ENCODE data around the gene MYLK4.

The MYLK4 gene

GRCh38 chr6:2695454-2696095 lies 55.1 kb downstream of the MYLK4 start:
- DNase-seq (ENCODE audit: low spot score): no peak

GRCh38 chr6:2693231-2693630 lies 57.5 kb downstream of the MYLK4 start:
- DNase-seq (ENCODE audit: low spot score): no peak

GRCh38 chr6:2688401-2689064 lies 62.2 kb downstream of the MYLK4 start:
- no peak for DNase-seq (ENCODE audit: low spot score)

GRCh38 chr6:2687456-2687855 lies 63.3 kb downstream of the MYLK4 start:
- no peak for DNase-seq (ENCODE audit: low spot score)

GRCh38 chr6:2686515-2686914 lies 64.2 kb downstream of the MYLK4 start:
- DNase-seq (ENCODE audit: low spot score): no peak

GRCh38 chr6:2684766-2685754 lies 65.7 kb downstream of the MYLK4 start:
- DNase-seq (ENCODE audit: low spot score): no peak

GRCh38 chr6:2684103-2684749 lies 66.5 kb downstream of the MYLK4 start:
- no peak for DNase-seq (ENCODE audit: low spot score)

- no peak for DNase-seq (ENCODE audit: low spot score)
Measured at GRCh38 chr6:2680264-2680922, 70.3 kb downstream of the MYLK4 start.

- DNase-seq (ENCODE audit: low spot score): no peak
Measured at GRCh38 chr6:2677080-2677593, 73.6 kb downstream of the MYLK4 start.

- no peak for DNase-seq (ENCODE audit: low spot score)
Measured at GRCh38 chr6:2676048-2676447, 74.7 kb downstream of the MYLK4 start.

GRCh38 chr6:2674857-2675256 lies 75.9 kb downstream of the MYLK4 start:
- DNase-seq (ENCODE audit: low spot score): no peak

- no peak for DNase-seq (ENCODE audit: low spot score)
Measured at GRCh38 chr6:2669067-2669700, 81.5 kb downstream of the MYLK4 start.

GRCh38 chr6:2667617-2668016 lies 83.1 kb downstream of the MYLK4 start:
- no peak for DNase-seq (ENCODE audit: low spot score)

GRCh38 chr6:2666906-2667575 lies 83.7 kb downstream of the MYLK4 start:
- DNase-seq (ENCODE audit: low spot score): no peak

GRCh38 chr6:2665146-2666070 lies 85.3 kb downstream of the MYLK4 start:
- no peak for DNase-seq (ENCODE audit: low spot score)

GRCh38 chr6:2663123-2663522 lies 87.6 kb downstream of the MYLK4 start:
- no peak for DNase-seq (ENCODE audit: low spot score)

- DNase-seq (ENCODE audit: low spot score): no peak
Measured at GRCh38 chr6:2661651-2662050, 89.1 kb downstream of the MYLK4 start.

- no peak for DNase-seq (ENCODE audit: low spot score)
Measured at GRCh38 chr6:2659882-2660281, 90.8 kb downstream of the MYLK4 start.

- no peak for DNase-seq (ENCODE audit: low spot score)
Measured at GRCh38 chr6:2659381-2659780, 91.3 kb downstream of the MYLK4 start.

Data from CD4-positive, alpha-beta T cell treated with Interleukin-2 at 100 ng/mL for 4 hours (primary cell).